Dermis microvascular lymphatic vessel endothelial cell (primary cell): ENCODE measurements around the gene ATP1B4. TPM values are rescaled to one million over a fixed set of nuclear protein-coding genes. Genes with fewer than 3 reads are reported as not detected.
A peak's percentile ranks its signal among the peaks of the same experiment; 100 is the strongest.

Experiments used
- DNase-seq, 2 donors: peaks; one replicate each; pipeline versions ENCODE4 v3.0.0 to v3.0.0-alpha.2; 2010; ENCODE audit warnings: low read depth in 2 of 2
- total RNA-seq: library from RNA; depleted of rRNA; stranded (reverse); fragments of >200 nt; gene quantifications from 2 replicates; pipeline ENCODE4 v1.2.1, GENCODE V29; 2014

Gene ATP1B4
- total RNA-seq, 1 donor from 2014 or later: not detected

DNA sequence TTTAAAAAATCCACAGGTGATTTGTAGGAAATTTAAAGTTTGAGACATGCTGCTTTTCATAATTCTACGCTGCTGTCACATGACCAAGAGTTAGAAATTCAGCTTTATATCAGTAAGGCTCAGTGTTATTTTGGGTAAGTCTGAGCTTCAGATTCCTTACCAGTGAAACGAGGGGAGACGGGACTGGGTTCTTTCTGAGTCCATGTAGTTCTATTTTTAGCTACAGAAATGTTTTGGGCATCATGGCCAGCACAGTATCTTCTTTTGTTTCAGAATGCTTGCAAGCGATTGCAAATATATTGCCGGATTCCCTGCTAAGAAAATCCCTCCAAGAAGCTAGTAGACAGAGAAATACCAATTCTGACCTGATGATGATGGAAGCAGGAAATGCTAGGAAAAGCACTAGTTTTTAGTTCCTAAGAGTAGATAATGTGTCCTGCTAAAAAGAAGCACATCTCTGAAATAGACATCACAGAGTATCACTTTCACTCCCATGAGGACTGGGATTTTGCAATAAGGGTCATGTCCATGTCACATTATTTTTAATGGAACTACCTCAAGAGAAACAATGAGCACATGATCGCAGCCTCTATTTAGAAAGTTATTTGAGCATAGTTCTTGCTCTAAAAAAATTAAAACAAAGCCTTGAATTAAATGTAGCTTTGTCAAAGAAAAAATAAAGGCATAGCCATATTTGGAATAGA is 10.9 kb downstream of the ATP1B4 start:
- no peak for DNase-seq

DNA sequence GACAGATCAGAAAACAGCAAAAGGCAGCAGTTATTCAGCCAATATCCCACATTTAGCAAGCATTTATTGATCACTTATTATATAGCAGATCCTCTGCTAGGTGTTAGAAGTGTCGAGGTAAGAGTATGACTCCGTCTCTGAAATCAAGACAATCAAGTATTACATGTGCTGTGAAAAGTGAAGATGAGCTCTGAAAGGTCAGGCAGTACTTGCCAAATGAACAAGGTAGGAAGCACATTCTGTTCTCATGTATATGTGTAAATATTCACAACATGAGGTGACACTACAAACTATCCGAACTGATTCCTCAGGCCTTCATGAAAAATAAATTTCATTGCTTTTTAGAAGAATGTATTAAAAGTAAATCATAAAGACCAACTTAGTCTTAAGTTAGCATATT is 15.3 kb downstream of the ATP1B4 start:
- DNase-seq: no peak

DNA sequence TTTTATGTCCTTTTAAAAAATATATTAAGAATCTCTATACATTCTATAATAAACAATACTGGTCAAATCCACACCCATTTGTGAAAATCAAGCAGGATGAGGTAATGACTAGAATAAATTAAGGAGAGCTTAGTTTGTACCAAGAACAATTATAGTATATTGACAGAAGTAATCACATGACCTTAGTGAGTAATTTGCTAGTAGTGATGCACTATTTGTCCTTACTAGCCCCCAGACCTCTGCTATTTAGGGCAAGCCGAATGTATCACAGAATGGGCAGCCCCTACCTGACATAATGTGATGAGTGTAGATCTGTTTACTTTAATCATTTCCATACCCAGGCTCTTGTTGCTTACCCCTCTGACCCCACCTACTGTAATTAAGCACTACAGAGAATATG is 15.8 kb downstream of the ATP1B4 start:
- DNase-seq: no peak

DNA sequence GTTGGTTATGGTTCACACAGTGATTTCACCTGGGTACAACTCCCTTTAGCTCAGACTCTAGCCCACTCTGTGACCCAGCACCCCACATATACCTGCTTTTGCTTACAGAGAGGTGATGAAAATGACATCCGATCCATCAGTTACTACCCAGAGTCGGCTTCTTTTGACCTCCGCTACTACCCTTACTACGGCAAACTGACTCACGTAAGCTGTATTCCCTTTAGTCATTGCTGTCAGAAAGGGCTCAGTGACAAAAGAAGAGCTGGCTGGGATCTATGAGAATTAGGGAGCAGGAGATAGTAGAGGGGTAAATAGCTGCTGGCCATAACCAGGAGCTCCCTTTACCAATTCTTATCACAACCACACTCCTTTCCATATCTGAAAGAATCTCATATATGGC is 16.7 kb downstream of the ATP1B4 start:
- no peak for DNase-seq

DNA sequence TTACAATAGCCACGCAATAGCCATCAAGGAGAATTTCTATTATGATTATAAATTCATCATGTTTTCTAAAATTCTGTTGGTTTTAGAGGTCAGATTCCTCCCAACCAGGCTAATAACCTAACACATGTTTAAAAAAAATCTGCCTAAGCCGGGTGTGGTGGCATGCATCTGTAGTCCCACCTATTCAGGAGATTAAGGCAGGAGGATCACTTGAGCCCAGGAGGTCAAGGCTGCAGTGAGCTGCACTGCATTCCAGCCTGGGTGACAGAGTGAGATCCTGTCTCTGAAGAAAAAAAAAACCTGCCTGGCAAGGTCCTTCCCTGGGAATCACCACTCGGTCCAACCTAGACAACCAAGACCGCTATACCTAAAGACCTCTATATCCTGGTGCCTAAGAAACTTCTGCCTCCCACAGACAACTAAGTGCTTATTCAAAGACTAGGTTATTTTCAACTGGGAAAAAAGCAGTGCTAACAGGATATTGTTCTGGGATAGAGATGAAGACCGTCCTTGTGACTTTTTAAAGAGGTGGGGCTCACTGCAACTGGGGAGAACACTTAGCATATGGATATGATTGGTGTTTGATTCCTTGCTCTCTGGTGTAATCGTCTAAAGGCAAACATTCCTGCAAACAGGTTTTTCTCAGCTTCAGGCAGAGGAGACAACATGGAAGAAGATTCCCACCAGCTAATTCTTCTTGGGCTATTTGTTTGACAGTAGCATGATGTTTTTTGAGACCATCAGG is 18.2 kb downstream of the ATP1B4 start:
- DNase-seq: no peak

DNA sequence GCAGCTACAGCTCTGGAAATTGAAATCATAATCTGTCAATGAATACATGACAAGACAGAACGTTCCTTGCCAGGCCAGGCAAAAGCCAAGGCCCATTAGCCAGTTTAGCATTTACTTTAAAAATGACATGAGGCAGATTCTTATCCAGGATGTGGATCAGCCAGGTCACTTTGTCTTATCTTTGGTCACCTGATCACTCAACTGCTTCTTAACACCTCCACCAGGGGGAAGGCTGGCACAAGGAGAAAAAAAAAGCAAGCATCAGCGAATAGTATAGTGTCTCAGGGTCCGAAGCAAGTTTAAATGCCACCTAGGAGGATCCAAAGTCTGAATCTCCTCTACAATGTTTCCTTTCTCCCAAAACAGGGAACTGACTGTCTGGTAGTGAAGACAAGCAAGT is 18.8 kb downstream of the ATP1B4 start:
- peak in 1 of 2 donors; percentile 15 for DNase-seq

DNA sequence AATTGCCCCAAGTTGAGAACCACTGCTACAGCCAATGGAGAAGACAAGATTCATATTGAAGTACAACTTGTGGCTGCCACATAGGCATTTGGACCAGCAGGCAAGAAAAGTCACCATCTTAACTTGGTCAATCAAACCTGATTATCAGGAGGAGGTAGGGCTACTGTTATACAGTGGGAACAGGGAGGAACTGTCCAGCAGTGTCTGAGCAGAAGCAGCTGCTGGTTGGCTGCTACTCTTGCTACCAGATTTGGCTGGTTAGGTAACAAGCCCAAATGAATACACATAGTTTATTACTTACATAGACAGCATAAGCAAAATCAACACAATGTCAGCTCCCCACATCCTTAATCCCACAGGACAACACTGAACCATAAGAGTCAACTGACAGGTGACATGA is 39.4 kb downstream of the ATP1B4 start:
- DNase-seq: no peak

DNA sequence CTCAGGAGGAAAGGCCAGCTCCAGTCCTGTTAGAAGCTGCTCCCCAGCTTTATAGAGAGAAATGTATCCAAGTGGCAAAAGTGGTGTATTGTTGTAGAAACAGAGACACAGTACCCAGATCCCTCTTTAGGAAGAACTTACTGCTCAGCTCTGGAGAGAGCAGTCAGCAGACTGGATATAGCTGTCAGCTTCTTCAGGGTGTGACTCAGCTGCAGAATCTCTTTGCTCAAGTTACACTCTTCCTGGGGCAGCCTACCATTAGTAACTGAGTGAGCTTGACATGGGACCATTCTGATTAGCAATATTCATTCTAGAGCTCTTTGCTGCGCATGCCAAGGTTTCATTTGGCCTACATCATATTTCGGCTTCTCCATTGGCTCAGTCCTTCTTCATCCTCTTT is 40.5 kb downstream of the ATP1B4 start:
- no peak for DNase-seq

DNA sequence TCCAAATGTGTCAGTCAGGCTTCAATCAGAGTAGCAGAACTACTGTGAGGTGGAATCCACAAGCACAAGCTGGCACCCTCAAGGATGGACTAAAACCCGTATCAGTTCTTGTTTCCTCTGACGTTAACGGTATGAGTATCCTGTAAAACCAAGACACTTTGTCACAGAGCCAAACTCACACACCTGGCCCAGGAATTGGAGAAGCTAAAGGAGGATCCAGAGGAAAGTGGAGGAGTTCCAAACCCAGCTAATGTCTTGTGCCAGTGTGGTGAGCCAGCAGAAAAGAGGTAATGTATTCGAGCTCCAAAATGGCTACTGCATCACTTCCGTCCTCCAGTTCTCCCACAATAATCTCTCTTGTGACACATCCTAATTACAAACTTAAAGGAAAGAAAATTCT is 44.7 kb downstream of the ATP1B4 start:
- DNase-seq: no peak

DNA sequence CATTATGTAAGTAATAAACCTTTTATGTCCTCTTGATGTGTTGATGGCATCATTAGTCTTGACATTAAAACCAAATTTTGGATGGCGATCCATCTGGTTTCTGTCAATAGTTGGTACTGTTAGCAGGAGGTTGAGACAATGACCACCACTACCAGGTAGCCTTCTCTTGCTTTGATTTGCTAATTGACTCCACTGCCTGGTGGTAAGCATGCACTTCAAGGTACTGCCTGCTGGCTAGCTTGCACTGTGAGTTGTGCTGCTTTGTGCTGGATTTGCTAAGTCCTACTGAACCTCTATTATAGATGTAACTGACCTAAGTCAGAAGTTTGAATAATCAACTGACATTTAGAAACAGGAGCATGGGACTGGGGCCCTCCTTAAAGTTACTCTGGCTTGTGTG is 46.3 kb downstream of the ATP1B4 start:
- no peak for DNase-seq

DNA sequence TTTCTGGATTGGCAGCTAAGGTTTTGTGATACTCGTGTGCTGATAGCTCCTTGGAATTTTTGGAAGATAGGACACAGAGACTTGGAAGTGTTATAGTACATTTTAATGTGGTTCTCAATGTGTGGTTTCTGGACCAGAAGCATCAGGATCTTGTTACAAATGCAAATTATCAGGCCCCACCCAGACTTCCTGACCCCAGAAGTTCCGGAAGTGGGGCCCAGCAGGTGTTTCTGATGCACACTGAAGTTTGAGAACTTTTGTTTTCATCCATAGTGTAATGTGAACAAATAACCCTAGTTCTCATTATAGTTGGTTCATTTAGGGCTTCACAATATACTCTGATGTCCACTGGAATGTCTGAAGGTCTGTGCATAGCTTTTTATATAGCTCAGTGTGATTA is 57.6 kb downstream of the ATP1B4 start:
- no peak for DNase-seq

DNA sequence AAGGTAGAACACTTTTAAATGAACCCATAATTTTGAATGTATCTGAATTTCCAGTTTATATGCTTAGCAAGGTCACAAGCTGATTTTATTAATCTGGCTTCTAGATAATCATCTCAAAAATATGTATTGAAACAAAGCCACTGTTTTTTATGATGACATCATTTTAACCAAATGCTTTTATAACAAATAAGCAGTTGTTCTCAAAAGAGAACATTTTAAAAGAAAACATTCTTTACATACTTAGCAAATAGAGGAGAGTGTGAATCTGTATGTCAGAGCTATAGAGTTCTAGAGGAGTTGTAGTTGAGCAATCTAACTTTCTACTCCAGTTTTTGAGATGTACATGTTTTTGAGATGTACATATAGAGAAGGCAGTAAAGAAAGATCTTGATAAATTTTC is 64.7 kb downstream of the ATP1B4 start:
- DNase-seq: no peak

DNA sequence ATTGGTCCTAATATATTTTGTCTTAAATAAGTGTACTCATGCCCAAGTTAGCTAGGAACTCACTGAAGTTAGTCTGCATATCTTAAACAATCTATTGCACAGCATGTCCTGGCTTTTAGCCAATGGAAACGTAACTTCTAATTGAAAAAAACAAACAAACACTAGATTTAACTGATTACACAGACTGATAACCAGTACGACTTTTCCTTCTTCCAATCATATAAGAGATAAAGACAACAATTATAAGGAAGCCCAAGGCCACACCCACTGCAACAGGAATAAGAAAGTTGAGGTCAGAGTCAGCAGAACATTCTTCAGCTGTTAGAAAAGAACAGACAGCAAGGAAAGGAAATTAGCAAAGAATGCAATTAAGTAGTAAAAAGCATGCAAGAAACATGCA is 66.4 kb downstream of the ATP1B4 start:
- DNase-seq: peak in 1 of 2 donors; percentile 35

DNA sequence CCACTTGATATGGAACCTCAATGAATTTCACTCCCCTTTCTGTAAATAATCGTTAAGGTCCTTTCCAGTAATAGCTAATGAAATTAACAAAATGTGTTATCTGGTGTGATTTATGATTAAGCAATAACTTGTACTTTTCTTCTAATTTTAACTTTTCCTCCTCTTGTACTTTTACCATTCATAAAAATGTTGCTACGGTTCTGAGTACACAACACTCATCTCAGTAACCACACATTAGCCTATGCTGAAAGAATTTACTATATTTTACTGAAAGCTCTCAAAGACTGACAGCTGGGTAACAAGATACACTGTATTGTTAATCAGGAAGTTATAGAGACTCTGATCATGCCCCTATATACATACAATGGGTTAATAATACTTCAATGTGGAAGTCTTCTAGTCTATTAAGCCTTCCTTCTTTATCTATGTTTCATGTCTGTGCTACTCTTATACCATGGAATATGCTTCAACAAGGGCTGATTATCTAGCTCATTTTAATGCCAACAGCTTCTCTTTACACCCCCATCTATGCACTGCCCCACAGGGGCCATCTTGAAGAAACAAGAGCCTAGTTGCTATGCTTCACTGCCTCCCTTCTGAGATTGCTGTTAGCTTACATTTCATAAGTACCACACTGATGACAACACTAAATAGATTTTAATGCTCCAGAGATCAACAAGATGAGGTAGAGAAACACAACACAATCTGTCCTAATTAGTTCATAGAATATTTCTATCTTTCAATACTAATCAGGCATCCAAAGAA is 68.1 kb downstream of the ATP1B4 start:
- no peak for DNase-seq

Other genes starting within 250 kb of the ATP1B4 start
- gene RHOXF1, start 246.2 kb upstream of the ATP1B4 start, total RNA-seq: not detected in 2 replicates
- gene RHOXF2, start 203.5 kb upstream of the ATP1B4 start, total RNA-seq: not detected in 2 replicates
- gene ZBTB33, start 111.3 kb upstream of the ATP1B4 start, total RNA-seq: 12.2 and 12.5 TPM in 2 replicates
- gene TMEM255A, start 50.6 kb upstream of the ATP1B4 start, total RNA-seq: not detected in 2 replicates
- 85.9 and 147 TPM in 2 replicates for gene LAMP2, start 107.2 kb downstream of the ATP1B4 start, total RNA-seq
- gene CUL4B, start 198.9 kb downstream of the ATP1B4 start, total RNA-seq: 35.0 and 38.8 TPM in 2 replicates
- gene MCTS1, start 242.0 kb downstream of the ATP1B4 start, total RNA-seq: 23.3 and 29.1 TPM in 2 replicates